Measurements from ENCODE around the gene RNF212. TPM values are rescaled to one million over a fixed set of nuclear protein-coding genes. Genes with fewer than 3 reads are reported as not detected.
A peak's percentile ranks its signal among the peaks of the same experiment; 100 is the strongest.

The RNF212 gene
- total and polyA plus RNA-seq, 9 of the 15 experiments (the other 6 are each of a cell fraction or from before 2014, with no cell fraction given): 0.04 TPM; not detected in 8

GRCh38 chr4:1041147-1041935 is 72.0 kb downstream of the RNF212 start (continued):
- TF ChIP-seq, protein P1, sequence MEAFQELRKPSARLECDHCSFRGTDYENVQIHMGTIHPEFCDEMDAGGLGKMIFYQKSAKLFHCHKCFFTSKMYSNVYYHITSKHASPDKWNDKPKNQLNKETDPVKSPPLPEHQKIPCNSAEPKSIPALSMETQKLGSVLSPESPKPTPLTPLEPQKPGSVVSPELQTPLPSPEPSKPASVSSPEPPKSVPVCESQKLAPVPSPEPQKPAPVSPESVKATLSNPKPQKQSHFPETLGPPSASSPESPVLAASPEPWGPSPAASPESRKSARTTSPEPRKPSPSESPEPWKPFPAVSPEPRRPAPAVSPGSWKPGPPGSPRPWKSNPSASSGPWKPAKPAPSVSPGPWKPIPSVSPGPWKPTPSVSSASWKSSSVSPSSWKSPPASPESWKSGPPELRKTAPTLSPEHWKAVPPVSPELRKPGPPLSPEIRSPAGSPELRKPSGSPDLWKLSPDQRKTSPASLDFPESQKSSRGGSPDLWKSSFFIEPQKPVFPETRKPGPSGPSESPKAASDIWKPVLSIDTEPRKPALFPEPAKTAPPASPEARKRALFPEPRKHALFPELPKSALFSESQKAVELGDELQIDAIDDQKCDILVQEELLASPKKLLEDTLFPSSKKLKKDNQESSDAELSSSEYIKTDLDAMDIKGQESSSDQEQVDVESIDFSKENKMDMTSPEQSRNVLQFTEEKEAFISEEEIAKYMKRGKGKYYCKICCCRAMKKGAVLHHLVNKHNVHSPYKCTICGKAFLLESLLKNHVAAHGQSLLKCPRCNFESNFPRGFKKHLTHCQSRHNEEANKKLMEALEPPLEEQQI (IDR thresholded peaks at IDR 0.05): no peak
- TF ChIP-seq SMAD2 (IDR thresholded peaks at IDR 0.05; ENCODE audit: low read depth, low read length): no peak
- no peak for TF ChIP-seq ZNF408 (CRISPR knock-in tag; IDR thresholded peaks at IDR 0.05; ENCODE audit: low read depth)
- peak; percentile 48; the same call in 1 of the 2 replicates for TF ChIP-seq RBFOX2 (IDR thresholded peaks at IDR 0.05; ENCODE audit: low read depth, low read length)
- no peak for TF ChIP-seq ZNF589 (CRISPR knock-in tag; IDR thresholded peaks at IDR 0.05; ENCODE audit: low read depth)
- TF ChIP-seq BHLHE40 (IDR thresholded peaks at IDR 0.05; ENCODE audit: low read length): 0 out of 2 replicates have a peak, but pooled peaks have one; percentile 8
- no peak for TF ChIP-seq RFX5 (IDR thresholded peaks at IDR 0.05; ENCODE audit: low read depth, low read length)
- peak; percentile 65; the same call in 1 of the 2 replicates for TF ChIP-seq ZNF740 (CRISPR knock-in tag; IDR thresholded peaks at IDR 0.05)
- TF ChIP-seq ZNF740 (tag; IDR thresholded peaks at IDR 0.05): no peak
- no peak for TF ChIP-seq FOXK1 (CRISPR knock-in tag; IDR thresholded peaks at IDR 0.05; ENCODE audit: borderline replicate concordance)
- TF ChIP-seq RBM14 (IDR thresholded peaks at IDR 0.05; ENCODE audit: borderline replicate concordance, insufficient read depth, low read depth, low read length): no peak
- TF ChIP-seq SIRT6 (IDR thresholded peaks at IDR 0.05; ENCODE audit: low read depth, low read length): no peak
- no peak for TF ChIP-seq BCLAF1 (IDR thresholded peaks at IDR 0.05; ENCODE audit: borderline replicate concordance in 1 of 2, control insufficient read depth in 1 of 2, low read depth in 2 of 2, low read length in 1 of 2)

All from K562 (cell line).